ENCODE measurements around the gene SASH1.

SASH1 gene

GRCh38 chr6:148523551-148523950, 180.9 kb downstream of the SASH1 start:
- H3K4me3 ChIP-seq (ENCODE audit: low read length) = no peak overlapping the region
- no peak for DNase-seq (ENCODE audit: low read depth)
- TF ChIP-seq CTCF (IDR thresholded peaks at IDR 0.05; ENCODE audit: insufficient read depth, low read depth, low read length, missing control alignments) = no peak

GRCh38 chr6:148524471-148524882, 181.8 kb downstream of the SASH1 start:
- no peak for TF ChIP-seq CTCF (IDR thresholded peaks at IDR 0.05; ENCODE audit: insufficient read depth, low read depth, low read length, missing control alignments)
- no peak overlapping the region for H3K4me3 ChIP-seq (ENCODE audit: low read length)
- DNase-seq (ENCODE audit: low read depth) = no peak

GRCh38 chr6:148524976-148525375, 182.3 kb downstream of the SASH1 start:
- TF ChIP-seq CTCF (IDR thresholded peaks at IDR 0.05; ENCODE audit: insufficient read depth, low read depth, low read length, missing control alignments) = no peak
- H3K4me3 ChIP-seq (ENCODE audit: low read length) = no peak overlapping the region
- no peak for DNase-seq (ENCODE audit: low read depth)

GRCh38 chr6:148525453-148525852, 182.8 kb downstream of the SASH1 start:
- no peak for DNase-seq (ENCODE audit: low read depth)
- H3K4me3 ChIP-seq (ENCODE audit: low read length) = no peak overlapping the region
- no peak for TF ChIP-seq CTCF (IDR thresholded peaks at IDR 0.05; ENCODE audit: insufficient read depth, low read depth, low read length, missing control alignments)

GRCh38 chr6:148526145-148526544, 183.5 kb downstream of the SASH1 start:
- no peak overlapping the region for H3K4me3 ChIP-seq (ENCODE audit: low read length)
- no peak for TF ChIP-seq CTCF (IDR thresholded peaks at IDR 0.05; ENCODE audit: insufficient read depth, low read depth, low read length, missing control alignments)
- DNase-seq (ENCODE audit: low read depth) = no peak

GRCh38 chr6:148528292-148528691, 185.7 kb downstream of the SASH1 start:
- no peak for TF ChIP-seq CTCF (IDR thresholded peaks at IDR 0.05; ENCODE audit: insufficient read depth, low read depth, low read length, missing control alignments)
- DNase-seq (ENCODE audit: low read depth) = no peak
- no peak overlapping the region for H3K4me3 ChIP-seq (ENCODE audit: low read length)

GRCh38 chr6:148529010-148529409, 186.4 kb downstream of the SASH1 start:
- H3K4me3 ChIP-seq (ENCODE audit: low read length) = no peak overlapping the region
- TF ChIP-seq CTCF (IDR thresholded peaks at IDR 0.05; ENCODE audit: insufficient read depth, low read depth, low read length, missing control alignments) = no peak

More at GRCh38 chr6:148529010-148529409, 186.4 kb downstream of the SASH1 start:
- no peak for DNase-seq (ENCODE audit: low read depth)
